IMR-90 (cell line): ENCODE measurements around the gene BCL2L1. TPM values are rescaled to one million over a fixed set of nuclear protein-coding genes. Genes with fewer than 3 reads are reported as not detected.

Source experiments
- ATAC-seq: fragments of 200-7000 bp; cut with Tn5 transposase; 2 replicates; pipeline ENCODE4 v1.9.1; 2020; ENCODE audit warnings: low read depth, mild to moderate bottlenecking, moderate library complexity
- BruUV-seq: library from RNA; stranded (reverse); fragments of 400-500 nt; replicated peaks from 2 replicates; lab custom pipeline; 2021; lab: Mats Ljungman, UMichigan
- CTCF ChIA-PET: fragments of 300-600 bp; formaldehyde crosslinking; extraction: SDS; loops from one replicate; lab custom pipeline; 2021; ENCODE audit warnings: antibody characterized with exemption; lab: Yijun Ruan, JAX
- POLR2A ChIA-PET: fragments of 300-600 bp; sonication (Branson Sonifier 250); formaldehyde crosslinking; loops from one replicate; lab custom pipeline; 2022; ENCODE audit warnings: antibody characterized with exemption; ENCODE audit not compliant: unreplicated experiment; lab: Charles Lee
- DNase-seq: peaks from one replicate; pipeline ENCODE4 v3.0.0; 2013
- H2AFZ ChIP-seq: replicated peaks from 2 replicates; pipeline ENCODE3; 2013; ENCODE audit warnings: low read length, mild to moderate bottlenecking; ENCODE audit not compliant: poor library complexity
- H2AK5ac ChIP-seq: 2 replicates; pipeline ENCODE4 v1.6.1; 2013; ENCODE audit warnings: low read depth, low read length, inconsistent platforms
- H2AK9ac ChIP-seq: replicated peaks from 2 replicates; pipeline ENCODE3; 2013; ENCODE audit warnings: mild to moderate bottlenecking, low read depth, low read length, moderate library complexity; ENCODE audit not compliant: poor library complexity
- H2BK120ac ChIP-seq: 2 replicates; pipeline ENCODE4 v1.6.1; 2013; ENCODE audit warnings: low read depth, low read length, inconsistent platforms
- H2BK15ac ChIP-seq: 3 replicates; pipeline ENCODE4 v1.6.1; 2013; ENCODE audit warnings: low read depth, low read length, inconsistent platforms
- H2BK20ac ChIP-seq: 2 replicates; pipeline ENCODE4 v1.6.1; 2013; ENCODE audit warnings: low read depth, mild to moderate bottlenecking, inconsistent platforms, low read length, moderate library complexity
- H2BK5ac ChIP-seq: 2 replicates; pipeline ENCODE4 v1.6.1; 2013; ENCODE audit warnings: mild to moderate bottlenecking, low read depth, low read length, inconsistent platforms; ENCODE audit not compliant: poor library complexity, severe bottlenecking
- H3K14ac ChIP-seq: replicated peaks from 2 replicates; pipeline ENCODE4 v1.6.1; 2013; ENCODE audit warnings: low read depth, low read length, inconsistent platforms
- H3K18ac ChIP-seq: 2 replicates; pipeline ENCODE4 v1.6.1; 2013; ENCODE audit warnings: low read depth, low read length, control low read depth
- H3K23ac ChIP-seq: 2 replicates; pipeline ENCODE4 v1.6.1; 2013; ENCODE audit warnings: low read depth, low read length, inconsistent platforms
- H3K27ac ChIP-seq: 2 replicates; pipeline ENCODE4 v1.5.1; 2013; ENCODE audit warnings: mild to moderate bottlenecking, control low read depth, low read length; ENCODE audit not compliant: insufficient read depth
- H3K27me3 ChIP-seq: 2 replicates; pipeline ENCODE4 v1.6.1; 2013; ENCODE audit warnings: low read length; ENCODE audit not compliant: control insufficient read depth, insufficient read depth
- H3K36me3 ChIP-seq: 2 replicates; pipeline ENCODE4 v1.6.1; 2013; ENCODE audit warnings: low read length, mixed read lengths; ENCODE audit not compliant: control insufficient read depth, insufficient read depth
- H3K4ac ChIP-seq: 2 replicates; pipeline ENCODE4 v1.6.1; 2013; ENCODE audit warnings: low read depth, low read length, inconsistent platforms
- H3K4me1 ChIP-seq: 2 replicates; pipeline ENCODE4 v1.6.1; 2013; ENCODE audit warnings: low read length, mixed read lengths; ENCODE audit not compliant: control insufficient read depth, insufficient read depth
- H3K4me2 ChIP-seq: 2 replicates; pipeline ENCODE4 v1.6.1; 2013; ENCODE audit warnings: low read depth, mild to moderate bottlenecking, control low read depth, low read length, moderate library complexity
- H3K4me3 ChIP-seq: 2 replicates; pipeline ENCODE4 v1.5.1; 2013; ENCODE audit warnings: low read depth, mild to moderate bottlenecking, control low read depth, low read length, moderate library complexity; ENCODE audit not compliant: insufficient read depth
- H3K56ac ChIP-seq: 2 replicates; pipeline ENCODE4 v1.6.1; 2013; ENCODE audit warnings: low read length, inconsistent platforms; ENCODE audit not compliant: insufficient read depth; ENCODE audit errors: extremely low read depth
- H3K79me1 ChIP-seq, 2 experiments: 2 replicates each; pipeline ENCODE4 v1.6.1; 2013; ENCODE audit warnings: low read length in 2 of 2, inconsistent platforms in 1 of 2, low read depth in 1 of 2
- H3K9ac ChIP-seq: 2 replicates; pipeline ENCODE4 v1.6.1; 2013; ENCODE audit warnings: low read depth, low read length, control low read depth
- H3K9me1 ChIP-seq: 2 replicates; pipeline ENCODE4 v1.6.1; 2013; ENCODE audit warnings: low read length, inconsistent platforms; ENCODE audit not compliant: insufficient read depth
- H3K9me3 ChIP-seq: 2 replicates; pipeline ENCODE4 v1.6.1; 2013; ENCODE audit warnings: low read length; ENCODE audit not compliant: control insufficient read depth, insufficient read depth
- H4K20me1 ChIP-seq: 2 replicates; pipeline ENCODE4 v1.6.1; 2013; ENCODE audit warnings: low read length, inconsistent platforms; ENCODE audit not compliant: insufficient read depth
- H4K5ac ChIP-seq: 2 replicates; pipeline ENCODE4 v1.6.1; 2013; ENCODE audit warnings: mild to moderate bottlenecking, low read depth, low read length, control low read depth
- H4K8ac ChIP-seq, 2 experiments: 2 replicates each; pipeline ENCODE4 v1.6.1; 2013; ENCODE audit warnings: low read depth in 2 of 2, low read length in 2 of 2, control low read depth in 1 of 2, inconsistent platforms in 1 of 2
- H4K91ac ChIP-seq: 2 replicates; pipeline ENCODE4 v1.6.1; 2013; ENCODE audit warnings: low read depth, low read length, inconsistent platforms; ENCODE audit not compliant: insufficient read depth
- CEBPB ChIP-seq: IDR thresholded peaks from 2 replicates; pipeline ENCODE4 v1.6.1; 2012; ENCODE audit warnings: low read depth, low read length, improper control_type of control experiment
- RFX5 ChIP-seq: IDR thresholded peaks from 2 replicates; pipeline ENCODE4 v1.8.0; 2012; ENCODE audit warnings: low read depth, mild to moderate bottlenecking, low read length, moderate library complexity
- WGBS, 2 experiments: methylation state at CpG; one replicate each; pipeline versions ENCODE4 v1.1.5 to v1.1.7; 2013; ENCODE audit warnings: missing lambda C conversion rate in 2 of 2; ENCODE audit not compliant: insufficient read length in 1 of 2; ENCODE audit errors: extremely low coverage in 2 of 2; 5-methylcytosine and 5-hydroxymethylcytosine counted together
- dilution Hi-C: fragments of 300-500 bp; cut with HindIII; formaldehyde crosslinking; loops from one replicate; pipeline ENCODE4 v1.14.3; 2018; ENCODE audit warnings: low sequenced_read_pairs; ENCODE audit not compliant: unreplicated experiment
- in situ Hi-C: fragments of 300-500 bp; cut with MboI; formaldehyde crosslinking; loops from 3 replicates; pipeline ENCODE4 v1.14.3; 2019; ENCODE audit warnings: low sequenced_read_pairs, inconsistent platforms, mixed read lengths
- intact Hi-C: fragments of 100-400 bp; cut with micrococcal nuclease; formaldehyde crosslinking; loops from 2 replicates; pipeline ENCODE4 v1.10.0; 2022
- polyA plus RNA-seq, 3 experiments: library from polyadenylated mRNA; depleted of rRNA; stranded (reverse); fragments of >200 nt; gene quantifications; 2 replicates each; pipeline ENCODE4 v1.2.3, GENCODE V29; 2012; ENCODE audit warnings: low replicate concordance in 1 of 3
- total RNA-seq: library from RNA; depleted of rRNA; stranded (reverse); fragments of >200 nt; gene quantifications from 2 replicates; pipeline ENCODE4 v1.2.3, GENCODE V29; 2012

The BCL2L1 gene
- total and polyA plus RNA-seq, 2 of the 4 experiments (the other 2 are of a cell fraction) = 40.2 to 41.9 TPM

GRCh38 chr20:31706607-31707257 lies 15.9 kb downstream of the BCL2L1 start:
- TF ChIP-seq RFX5 = no peak
- peak; percentile 50 for TF ChIP-seq CEBPB
- H3K4me3 ChIP-seq = no peak overlapping the region
- BruUV-seq = no TSS peak
- no peak overlapping the region; the same call in 1 of the 2 replicates for H3K18ac ChIP-seq
- peaks cover 21% of the 10 kb centered on the region for H3K36me3 ChIP-seq
- H2AK5ac ChIP-seq = no peak overlapping the region
- ChIA-PET CTCF (no interaction called here), POLR2A (no interaction called here)
- no peak overlapping the region for H3K56ac ChIP-seq
- no peak overlapping the region for H3K14ac ChIP-seq
- ATAC-seq = no peak
- no peak overlapping the region for H3K9ac ChIP-seq
- peak overlapping the region in 1 of 2 experiments; percentile 2; a peak in 1 of 4 replicates for H4K8ac ChIP-seq
- H4K20me1 ChIP-seq = no peaks in the 10 kb centered on the region
- H2BK20ac ChIP-seq = no peak overlapping the region
- dilution Hi-C loops = no loop called here
- H2AFZ ChIP-seq = no peak overlapping the region
- H2BK120ac ChIP-seq = no peak overlapping the region
- no CpG with 5 or more reads among the region's 2 CpGs for WGBS, 2 experiments
- H4K91ac ChIP-seq = no peak overlapping the region
- H2AK9ac ChIP-seq = no peak overlapping the region
- peaks cover 40 to 72% of the 10 kb centered on the region in 2 experiments for H3K79me1 ChIP-seq
- H2BK15ac ChIP-seq = peak overlapping the region; percentile 25; the same call in 1 of the 3 replicates
- H3K27ac ChIP-seq = no peak overlapping the region
- no peak overlapping the region for H2BK5ac ChIP-seq
- no peak overlapping the region for H3K23ac ChIP-seq
- no peaks in the 10 kb centered on the region for H3K27me3 ChIP-seq
- no peaks in the 10 kb centered on the region for H3K9me3 ChIP-seq
- H3K4me2 ChIP-seq = no peak overlapping the region
- peaks cover 7% of the 10 kb centered on the region for H3K4me1 ChIP-seq
- H3K9me1 ChIP-seq = peaks cover 22% of the 10 kb centered on the region
- no peak for DNase-seq
- H3K4ac ChIP-seq = peak overlapping the region; percentile 65
- no peak overlapping the region for H4K5ac ChIP-seq
- intact Hi-C loops = no loop called here
- in situ Hi-C loops = no loop called here
